DOHH2 (cell line): Measurements from ENCODE around the gene ILKAP.

Experiments used
- H3F3A ChIP-seq: fragments of 200-600 bp; sonication (generic), shearing (Covaris generic); 2 replicates; pipeline ENCODE4 v1.6.0; 2016; ENCODE audit warnings: antibody characterized with exemption, mild to moderate bottlenecking; ENCODE audit not compliant: control insufficient read depth, insufficient read depth
- H3K27ac ChIP-seq: fragments of 200-600 bp; sonication (generic); 2 replicates; pipeline ENCODE4 v1.5.1; 2014; ENCODE audit warnings: low read depth, mild to moderate bottlenecking, low read length, moderate library complexity
- H3K27me3 ChIP-seq: fragments of 200-600 bp; sonication (generic); 2 replicates; pipeline ENCODE4 v1.6.1; 2014; ENCODE audit warnings: mild to moderate bottlenecking, low read length, mixed read lengths; ENCODE audit not compliant: control insufficient read depth
- H3K36me3 ChIP-seq: fragments of 200-600 bp; sonication (generic); 2 replicates; pipeline ENCODE4 v1.6.1; 2014; ENCODE audit warnings: mild to moderate bottlenecking, low read length, moderate library complexity, mixed read lengths; ENCODE audit not compliant: control insufficient read depth
- H3K4me1 ChIP-seq: fragments of 200-600 bp; sonication (generic); 2 replicates; pipeline ENCODE4 v1.6.1; 2014; ENCODE audit warnings: mild to moderate bottlenecking, low read length, mixed read lengths; ENCODE audit not compliant: control insufficient read depth
- H3K4me2 ChIP-seq: fragments of 200-600 bp; sonication (generic); 2 replicates; pipeline ENCODE4 v1.6.0; 2014; ENCODE audit warnings: mild to moderate bottlenecking, low read length, moderate library complexity
- H3K4me3 ChIP-seq: fragments of 200-600 bp; sonication (generic); 2 replicates; pipeline ENCODE4 v1.5.1; 2014; ENCODE audit warnings: mild to moderate bottlenecking, low read length, mixed read lengths
- H3K79me2 ChIP-seq: fragments of 200-600 bp; sonication (generic); 2 replicates; pipeline ENCODE4 v1.6.1; 2014; ENCODE audit warnings: mild to moderate bottlenecking, low read length, mixed read lengths; ENCODE audit not compliant: control insufficient read depth
- H3K9me2 ChIP-seq: fragments of 200-600 bp; sonication (generic); replicated peaks from 2 replicates; pipeline ENCODE4 v1.6.1; 2014; ENCODE audit warnings: mild to moderate bottlenecking, low read length, mixed read lengths; ENCODE audit not compliant: control insufficient read depth
- H3K9me3 ChIP-seq: fragments of 200-600 bp; sonication (generic); 2 replicates; pipeline ENCODE4 v1.6.1; 2014; ENCODE audit warnings: antibody characterized with exemption, low read length, mixed read lengths; ENCODE audit not compliant: control insufficient read depth, insufficient read depth
- H4K20me1 ChIP-seq: fragments of 200-600 bp; sonication (generic); 2 replicates; pipeline ENCODE4 v1.6.0; 2014; ENCODE audit warnings: low read depth, mild to moderate bottlenecking, antibody characterized with exemption, low read length, moderate library complexity; ENCODE audit not compliant: control insufficient read depth, insufficient read depth
- EZH2phosphoT487 ChIP-seq: fragments of 200-600 bp; sonication (generic); IDR thresholded peaks from 2 replicates; pipeline ENCODE4 v1.6.1; 2017; ENCODE audit warnings: borderline replicate concordance, mild to moderate bottlenecking, antibody characterized with exemption, low read length, moderate library complexity, mixed read lengths
- TF ChIP-seq, protein P1 (sequence below): fragments of 200-600 bp; sonication (generic); IDR thresholded peaks from one replicate; pipeline ENCODE4 v1.5.1; 2014; ENCODE audit warnings: antibody characterized with exemption, mild to moderate bottlenecking, low read depth, low read length; ENCODE audit not compliant: poor library complexity, severe bottlenecking

ILKAP gene

DNA sequence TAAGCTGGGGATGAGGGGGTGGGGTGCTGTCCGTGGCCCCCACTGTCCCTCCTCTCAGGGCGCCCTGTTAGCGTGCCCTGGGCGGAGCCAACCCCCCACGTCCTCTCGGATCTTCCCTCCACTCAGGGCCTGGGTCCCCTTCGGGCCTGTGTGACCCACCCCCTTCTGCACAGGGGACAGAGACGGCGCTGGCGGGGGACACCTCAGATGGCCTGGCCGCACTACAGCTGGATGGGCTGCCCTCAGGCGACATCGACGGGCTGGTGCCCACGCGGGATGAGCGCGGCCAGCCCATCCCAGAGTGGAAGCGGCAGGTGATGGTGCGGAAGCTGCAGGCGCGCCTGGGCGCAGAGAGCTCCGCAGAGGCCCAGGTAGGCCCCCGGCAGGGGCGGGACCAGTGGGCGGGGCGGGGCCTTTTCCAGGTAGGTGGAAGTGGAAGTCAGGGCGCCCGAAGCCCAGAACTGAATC is 74.9 kb downstream of the ILKAP start:
- H4K20me1 ChIP-seq = peaks cover 2% of the 10 kb centered on the region; the same call in 1 of the 2 replicates
- no peaks in the 10 kb centered on the region for H3K79me2 ChIP-seq
- H3K27me3 ChIP-seq = no peaks in the 10 kb centered on the region
- no peak for TF ChIP-seq EZH2phosphoT487
- TF ChIP-seq, protein P1, sequence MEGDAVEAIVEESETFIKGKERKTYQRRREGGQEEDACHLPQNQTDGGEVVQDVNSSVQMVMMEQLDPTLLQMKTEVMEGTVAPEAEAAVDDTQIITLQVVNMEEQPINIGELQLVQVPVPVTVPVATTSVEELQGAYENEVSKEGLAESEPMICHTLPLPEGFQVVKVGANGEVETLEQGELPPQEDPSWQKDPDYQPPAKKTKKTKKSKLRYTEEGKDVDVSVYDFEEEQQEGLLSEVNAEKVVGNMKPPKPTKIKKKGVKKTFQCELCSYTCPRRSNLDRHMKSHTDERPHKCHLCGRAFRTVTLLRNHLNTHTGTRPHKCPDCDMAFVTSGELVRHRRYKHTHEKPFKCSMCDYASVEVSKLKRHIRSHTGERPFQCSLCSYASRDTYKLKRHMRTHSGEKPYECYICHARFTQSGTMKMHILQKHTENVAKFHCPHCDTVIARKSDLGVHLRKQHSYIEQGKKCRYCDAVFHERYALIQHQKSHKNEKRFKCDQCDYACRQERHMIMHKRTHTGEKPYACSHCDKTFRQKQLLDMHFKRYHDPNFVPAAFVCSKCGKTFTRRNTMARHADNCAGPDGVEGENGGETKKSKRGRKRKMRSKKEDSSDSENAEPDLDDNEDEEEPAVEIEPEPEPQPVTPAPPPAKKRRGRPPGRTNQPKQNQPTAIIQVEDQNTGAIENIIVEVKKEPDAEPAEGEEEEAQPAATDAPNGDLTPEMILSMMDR = no peak
- H3K9me3 ChIP-seq = peaks cover 7% of the 10 kb centered on the region; the same call in 1 of the 2 replicates
- H3F3A ChIP-seq = no peaks in the 10 kb centered on the region
- H3K4me2 ChIP-seq = no peak overlapping the region
- H3K36me3 ChIP-seq = no peaks in the 10 kb centered on the region
- no peak overlapping the region for H3K27ac ChIP-seq
- H3K9me2 ChIP-seq = no peaks in the 10 kb centered on the region
- no peaks in the 10 kb centered on the region for H3K4me1 ChIP-seq
- no peak overlapping the region for H3K4me3 ChIP-seq

DNA sequence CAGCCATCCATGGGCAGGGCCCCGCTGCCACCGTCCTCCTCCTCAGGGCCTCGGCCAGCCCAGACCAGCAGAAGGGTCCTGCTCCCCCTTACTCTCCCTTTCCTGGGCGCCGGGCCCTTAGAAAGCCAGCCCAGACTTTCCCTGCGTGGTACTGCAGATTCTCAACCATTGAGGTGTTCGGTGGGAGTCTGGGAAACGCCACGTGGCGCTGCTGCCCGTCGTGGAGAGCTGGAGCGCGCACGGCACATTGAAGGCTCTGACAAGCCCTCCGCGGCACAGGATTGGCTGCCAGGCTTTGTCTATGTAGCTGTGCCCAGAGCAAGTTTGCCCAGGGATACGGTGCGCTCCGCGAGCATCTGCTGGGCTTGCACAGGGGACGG is 75.4 kb downstream of the ILKAP start:
- Histone ChIP-seq H3F3A (no peaks in the 10 kb centered on the region), H3K79me2 (no peaks in the 10 kb centered on the region), H3K9me3 (peaks cover 7% of the 10 kb centered on the region; the same call in 1 of the 2 replicates), H3K4me3 (no peak overlapping the region), H3K9me2 (no peaks in the 10 kb centered on the region), H3K4me2 (no peak overlapping the region), H3K4me1 (no peaks in the 10 kb centered on the region), H3K36me3 (no peaks in the 10 kb centered on the region), H3K27me3 (no peaks in the 10 kb centered on the region), H3K27ac (no peak overlapping the region), H4K20me1 (peaks cover 2% of the 10 kb centered on the region; the same call in 1 of the 2 replicates)
- TF ChIP-seq EZH2phosphoT487 = no peak
- TF ChIP-seq, protein P1 = no peak

DNA sequence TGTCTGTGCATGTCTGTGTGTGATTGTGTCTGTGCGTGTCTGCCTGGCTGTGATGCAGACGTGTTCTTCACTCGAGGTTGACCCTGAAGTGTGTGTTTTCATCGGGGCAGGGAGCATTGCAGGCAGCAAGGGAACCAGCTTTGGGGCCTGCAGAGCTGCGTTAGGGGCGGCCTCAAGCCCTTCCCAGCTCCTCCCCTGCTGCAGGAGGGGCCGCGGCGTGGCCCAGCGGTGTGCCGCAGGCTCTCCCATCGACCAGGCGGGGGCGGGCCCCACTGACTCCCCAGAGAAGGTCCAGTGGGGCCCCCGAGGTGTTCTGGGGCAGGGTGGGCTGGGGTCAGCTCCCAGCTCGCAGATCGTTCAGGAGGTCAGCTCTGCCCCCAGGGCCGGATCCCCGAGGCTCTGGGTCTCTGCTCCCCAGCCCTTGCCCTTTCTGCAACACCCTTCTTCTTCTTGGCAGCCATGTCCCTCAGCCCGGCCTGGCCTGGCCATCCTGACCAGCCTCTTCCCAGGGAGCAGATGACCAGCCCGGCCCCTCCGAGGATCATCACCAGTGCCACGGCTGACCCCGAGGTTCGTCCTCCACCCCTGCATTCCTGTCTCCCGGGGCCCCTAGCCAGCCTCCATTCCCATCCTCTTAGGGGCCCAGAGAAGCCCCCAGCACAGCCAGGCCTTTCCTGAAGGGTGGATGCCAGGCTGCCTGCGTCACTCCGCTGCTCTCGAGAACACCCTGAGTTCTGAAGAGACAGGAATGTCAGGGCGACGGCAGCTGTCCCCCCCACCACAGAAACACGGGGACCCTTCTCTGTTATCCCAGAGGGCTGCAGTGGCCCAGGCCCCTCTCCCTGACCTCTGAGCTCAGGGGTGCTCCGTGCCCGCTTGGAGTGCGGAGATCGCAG is 76.1 kb downstream of the ILKAP start:
- H3K9me3 ChIP-seq = peaks cover 7% of the 10 kb centered on the region; the same call in 1 of the 2 replicates
- H3F3A ChIP-seq = no peaks in the 10 kb centered on the region
- no peak overlapping the region for H3K4me2 ChIP-seq
- H4K20me1 ChIP-seq = peaks cover 2% of the 10 kb centered on the region; the same call in 1 of the 2 replicates
- H3K79me2 ChIP-seq = no peaks in the 10 kb centered on the region
- no peaks in the 10 kb centered on the region for H3K27me3 ChIP-seq
- H3K4me1 ChIP-seq = no peaks in the 10 kb centered on the region
- no peak overlapping the region for H3K27ac ChIP-seq
- H3K4me3 ChIP-seq = no peak overlapping the region
- no peaks in the 10 kb centered on the region for H3K36me3 ChIP-seq
- no peaks in the 10 kb centered on the region for H3K9me2 ChIP-seq
- TF ChIP-seq, protein P1 = no peak
- no peak for TF ChIP-seq EZH2phosphoT487
